Islet of Langerhans (tissue), 1 donor: ENCODE data around the gene POGK.
"Not testable (repeated sequence)": the region's sequence is repeated elsewhere in the genome, so short reads cannot be mapped to it uniquely, and the experiment has no call there.

Experiments used
- FAIRE-seq: peaks from one replicate; lab custom pipeline; 2011; peaks lifted over from hg19 to GRCh38; lab: Jason Lieb, UNC

The POGK gene

DNA sequence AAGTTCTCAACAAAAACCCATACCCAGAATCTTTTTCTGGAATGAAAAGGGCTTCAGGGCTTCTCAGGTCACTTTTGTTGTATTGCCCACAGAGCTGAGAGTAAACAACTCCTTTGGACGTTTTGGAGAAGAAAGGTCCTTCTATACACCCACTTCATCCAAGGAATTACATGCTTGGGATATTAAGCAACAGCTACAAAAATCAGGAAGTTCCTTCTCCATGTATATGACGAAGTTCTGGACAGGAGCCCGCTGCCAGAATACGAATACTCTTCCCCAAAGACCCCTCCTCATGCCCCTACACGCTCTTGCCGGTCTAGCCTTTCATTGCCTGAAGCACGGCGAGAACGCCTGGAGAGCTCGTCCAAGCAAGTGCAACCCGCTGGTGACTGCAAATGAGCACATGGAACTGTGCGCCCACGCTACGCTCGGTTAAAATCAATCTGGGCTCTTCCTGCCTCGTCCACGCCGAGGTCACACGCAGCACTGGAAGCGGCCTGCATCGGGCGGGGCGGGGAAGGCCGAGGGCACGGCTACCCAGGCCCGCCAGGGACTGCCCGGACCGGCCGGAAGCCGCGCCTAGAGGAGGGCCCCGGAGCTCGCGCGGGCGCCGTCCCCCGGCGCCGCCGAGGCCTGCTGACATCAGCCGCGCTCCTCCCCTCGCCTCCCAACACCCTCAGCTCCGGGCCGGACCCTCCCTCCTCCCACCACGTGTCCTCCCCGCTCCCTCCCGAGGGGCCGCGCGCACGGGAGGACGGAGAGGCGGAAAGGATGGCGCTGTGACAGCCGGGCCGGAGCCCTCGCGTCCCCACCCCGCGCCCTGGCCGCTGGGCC is at the start of gene POGK:
POGK (plus strand) TSS at position 710 of the 834 bp plus-strand sequence. CDS start 1,482 bp downstream, outside the sequence.
- FAIRE-seq: no peak

GRCh38 chr1:166796620-166797236 is 42.5 kb upstream of the POGK start:
- no peak for FAIRE-seq

DNA sequence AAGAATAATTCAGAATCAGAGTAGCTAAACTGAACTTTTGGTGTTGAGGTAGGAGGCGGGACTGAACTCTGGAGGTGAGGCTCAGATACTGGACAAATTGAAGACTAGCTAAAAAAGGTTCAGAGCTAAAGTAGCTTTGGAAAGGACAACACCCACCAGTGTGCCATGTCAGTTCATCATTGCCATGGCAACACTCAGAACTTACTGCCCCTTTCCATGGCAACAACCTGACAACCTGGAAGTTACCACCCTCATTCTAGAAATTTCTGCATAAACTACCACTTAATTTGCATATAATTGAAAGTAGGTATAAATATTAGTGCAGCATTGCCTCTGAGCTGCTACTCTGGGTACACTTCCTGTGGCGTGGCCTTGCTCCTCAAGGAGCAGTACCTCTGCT is 30.3 kb upstream of the POGK start:
- FAIRE-seq: no peak

GRCh38 chr1:166811691-166812090 is 27.6 kb upstream of the POGK start:
- FAIRE-seq: no peak

GRCh38 chr1:166813508-166814223 is 25.6 kb upstream of the POGK start:
- peak; percentile 99 for FAIRE-seq

DNA sequence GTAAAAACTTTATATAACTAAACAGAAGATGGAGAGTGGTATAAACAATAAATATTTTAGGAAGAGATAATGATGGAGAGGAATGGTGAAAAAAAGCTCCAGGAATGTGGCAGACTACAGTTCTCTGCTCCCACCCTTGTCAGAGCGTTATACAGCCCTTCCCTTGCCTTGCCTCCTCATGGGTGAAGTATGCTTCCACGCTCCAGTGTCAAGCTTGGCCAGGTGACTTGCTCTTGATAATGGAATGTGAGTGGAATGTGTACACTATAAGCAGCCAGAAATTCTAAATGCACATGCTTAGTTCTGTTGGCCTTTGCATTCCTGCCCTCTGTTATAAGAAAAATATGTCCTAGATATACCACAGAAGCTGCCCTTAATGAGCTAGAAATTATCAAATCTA is 24.7 kb upstream of the POGK start:
- FAIRE-seq: no peak

DNA sequence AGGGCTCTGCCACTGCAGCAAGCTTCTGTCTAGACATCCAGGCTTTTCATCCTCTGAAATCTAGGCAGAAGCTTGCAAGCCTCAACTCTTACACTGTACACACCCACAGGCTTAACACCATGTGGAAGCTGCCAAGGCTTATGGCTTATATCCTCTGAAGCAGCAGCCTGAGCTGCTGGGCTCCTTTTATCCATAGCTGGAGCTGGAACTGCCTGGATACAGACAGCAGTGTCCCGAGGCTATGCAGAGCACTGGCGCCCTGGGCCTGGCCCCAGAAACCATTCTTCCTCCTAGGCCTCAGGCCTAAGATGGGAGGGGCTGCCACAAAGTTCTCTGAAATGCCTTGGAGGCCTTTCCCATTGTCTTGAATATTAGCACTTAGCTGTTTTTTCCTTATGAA is 19.3 kb upstream of the POGK start:
- no peak for FAIRE-seq

DNA sequence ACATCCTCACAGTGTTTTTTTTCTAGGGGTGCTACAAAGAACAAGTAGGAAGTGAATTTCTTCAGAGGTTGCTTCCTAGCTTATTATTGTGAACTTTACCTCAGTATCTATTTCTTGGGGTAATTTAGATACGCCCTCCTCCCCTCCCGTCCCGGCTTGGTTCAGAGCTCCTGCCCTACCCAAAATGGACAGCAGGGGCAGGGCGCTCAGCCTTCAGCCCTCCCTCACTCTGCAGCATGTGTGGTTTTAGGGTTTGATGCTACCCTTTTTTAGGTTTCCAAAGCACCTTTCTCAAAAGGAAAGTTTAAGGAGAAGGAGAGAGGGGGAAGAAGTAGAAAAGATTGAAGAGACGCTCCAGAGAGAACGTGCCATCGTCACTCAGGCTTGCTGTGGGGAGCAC is 16.9 kb upstream of the POGK start:
- no peak for FAIRE-seq

- no peak for FAIRE-seq
Observed at GRCh38 chr1:166827426-166827825, 11.8 kb upstream of the POGK start.

- FAIRE-seq: not testable (repeated sequence)
Observed at GRCh38 chr1:166829762-166830161, 9.5 kb upstream of the POGK start.

DNA sequence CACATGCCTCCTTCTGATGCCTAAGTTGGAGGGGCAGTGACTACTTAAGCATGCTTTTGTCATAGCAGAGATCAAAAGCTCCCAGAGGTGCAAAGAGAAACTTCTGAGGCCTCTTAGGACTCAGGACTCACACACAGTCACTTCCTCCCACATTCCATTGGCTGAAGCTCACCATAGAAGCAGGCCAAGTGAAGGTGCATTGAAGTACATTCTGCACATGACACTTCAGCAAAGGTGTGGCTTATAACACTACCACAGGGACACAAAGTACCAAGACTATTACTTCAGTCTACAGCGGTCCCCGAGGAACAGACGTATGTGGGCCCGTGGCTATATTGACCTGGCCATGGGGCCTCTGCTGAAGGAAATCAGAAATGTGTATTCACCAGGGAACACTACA is 2.5 kb upstream of the POGK start:
- no peak for FAIRE-seq

DNA sequence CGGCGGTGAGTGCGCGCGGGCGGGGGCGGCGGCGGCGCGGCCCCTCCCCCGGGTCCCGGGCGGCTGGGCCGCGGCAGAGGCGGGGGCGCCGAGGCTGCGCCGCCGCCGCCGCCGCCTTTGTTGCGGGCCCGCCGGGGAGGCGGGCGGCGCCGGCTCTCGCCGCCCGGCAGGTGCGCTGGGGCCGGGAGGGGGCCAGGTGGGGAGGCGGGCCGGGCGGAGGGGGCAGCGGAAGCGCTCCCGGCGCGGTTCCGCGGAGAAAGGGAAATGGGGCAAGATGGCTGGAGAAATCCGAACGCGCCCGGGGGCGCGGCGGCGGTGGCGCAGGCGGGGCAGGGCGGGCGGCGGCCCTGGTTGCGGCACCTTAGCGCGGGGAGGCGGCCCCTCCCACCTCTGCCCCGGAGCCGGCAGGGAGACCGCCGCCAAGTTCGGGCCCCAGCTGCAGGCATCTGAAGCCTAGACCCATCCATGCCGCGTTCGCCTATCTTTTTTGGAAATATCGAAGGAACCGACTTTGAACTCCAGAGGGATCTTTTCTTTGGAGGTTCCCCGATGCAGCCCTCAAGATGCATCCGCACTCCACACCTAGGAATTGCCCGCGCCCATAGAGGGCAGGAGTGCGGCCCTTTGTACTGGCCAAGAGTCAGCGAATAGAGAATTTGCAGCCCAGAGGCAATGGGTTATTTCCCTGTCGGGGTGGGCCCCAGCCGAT is 479 bp downstream of the POGK start:
- no peak for FAIRE-seq

GRCh38 chr1:166840309-166841274 is 1.3 kb downstream of the POGK start:
- no peak for FAIRE-seq

GRCh38 chr1:166843322-166843721 is 4.0 kb downstream of the POGK start:
- no peak for FAIRE-seq

DNA sequence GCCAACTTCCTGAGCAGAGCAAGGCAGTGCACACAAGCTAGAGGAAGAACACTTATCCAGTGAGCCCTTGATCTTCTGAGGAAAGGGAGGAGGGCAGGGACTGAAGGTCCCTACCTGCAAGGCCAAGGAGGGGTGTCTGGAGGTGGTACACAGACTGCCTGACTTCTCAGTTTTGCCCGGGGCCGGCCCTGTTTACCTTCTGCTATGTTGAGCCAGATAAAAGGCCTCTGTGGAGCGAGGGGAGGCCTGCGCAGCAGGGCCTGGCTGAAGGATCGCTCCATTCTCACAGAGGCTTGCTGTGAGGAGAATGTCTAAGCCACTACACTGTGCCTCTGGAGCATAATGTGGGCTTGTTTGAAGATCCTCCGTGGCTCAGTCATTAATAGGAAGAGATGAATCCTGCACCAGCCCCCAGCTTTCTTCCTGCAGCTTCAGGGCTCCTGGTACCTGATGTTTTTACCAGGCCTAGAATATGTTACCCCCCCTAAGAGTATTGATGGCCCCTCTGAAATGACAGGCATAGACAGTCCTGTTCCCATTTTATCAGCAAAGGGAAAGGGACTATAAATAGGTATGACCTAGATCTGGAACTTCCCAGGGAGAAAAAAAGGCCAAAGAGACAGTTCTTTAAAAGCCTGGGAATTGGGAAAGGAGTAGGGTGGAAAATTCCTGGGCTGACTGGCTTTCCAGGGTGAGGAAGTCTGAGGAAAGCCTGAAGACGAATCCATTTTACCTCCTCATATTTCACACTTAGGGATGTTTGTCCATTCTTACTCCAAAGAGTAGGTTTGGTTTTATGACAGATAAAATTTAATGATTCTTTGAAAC is 4.7 kb downstream of the POGK start:
- no peak for FAIRE-seq

- no peak for FAIRE-seq
Observed at GRCh38 chr1:166844791-166845190, 5.5 kb downstream of the POGK start.

GRCh38 chr1:166848193-166848592 is 8.9 kb downstream of the POGK start:
- FAIRE-seq: no peak

DNA sequence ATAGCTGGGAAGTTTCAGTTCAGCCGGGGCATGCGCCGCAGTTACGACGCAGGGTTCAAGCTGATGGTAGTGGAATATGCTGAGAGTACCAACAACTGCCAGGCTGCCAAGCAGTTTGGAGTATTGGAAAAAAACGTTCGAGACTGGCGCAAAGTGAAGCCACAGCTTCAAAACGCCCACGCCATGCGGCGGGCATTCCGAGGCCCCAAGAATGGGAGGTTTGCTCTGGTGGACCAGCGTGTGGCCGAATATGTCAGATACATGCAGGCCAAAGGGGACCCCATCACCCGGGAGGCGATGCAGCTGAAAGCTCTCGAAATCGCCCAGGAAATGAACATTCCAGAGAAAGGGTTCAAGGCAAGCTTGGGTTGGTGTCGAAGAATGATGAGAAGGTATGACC is 9.9 kb downstream of the POGK start:
- FAIRE-seq: no peak

- no peak for FAIRE-seq
Observed at GRCh38 chr1:166852918-166853317, 13.6 kb downstream of the POGK start.

- FAIRE-seq: no peak
Observed at GRCh38 chr1:166855558-166855957, 16.3 kb downstream of the POGK start.
